OCI-LY1 (cell line): ENCODE measurements around the gene PAK2.

Experiments
- H2AFZ ChIP-seq: fragments of 200-600 bp; sonication (generic), shearing (Covaris generic); 2 replicates; pipeline ENCODE4 v1.6.0; 2014; ENCODE audit warnings: antibody characterized with exemption, mild to moderate bottlenecking, low read length
- H3F3A ChIP-seq: fragments of 200-600 bp; sonication (generic), shearing (Covaris generic); 2 replicates; pipeline ENCODE4 v1.6.0; 2014; ENCODE audit warnings: mild to moderate bottlenecking, antibody characterized with exemption, low read length, moderate library complexity; ENCODE audit not compliant: insufficient read depth
- H3K27ac ChIP-seq: fragments of 200-600 bp; sonication (generic); 2 replicates; pipeline ENCODE4 v1.5.1; 2014; ENCODE audit warnings: low read length, mixed run types, mild to moderate bottlenecking, low read depth; ENCODE audit not compliant: poor library complexity, severe bottlenecking
- H3K27me3 ChIP-seq: fragments of 200-600 bp; sonication (generic); 2 replicates; pipeline ENCODE4 v1.6.0; 2014; ENCODE audit warnings: antibody characterized with exemption, mild to moderate bottlenecking, low read length, moderate library complexity; ENCODE audit not compliant: insufficient read depth
- H3K36me3 ChIP-seq: fragments of 200-600 bp; sonication (generic); 2 replicates; pipeline ENCODE4 v1.6.1; 2014; ENCODE audit warnings: mild to moderate bottlenecking, antibody characterized with exemption, low read length, moderate library complexity, mixed read lengths; ENCODE audit not compliant: insufficient read depth
- H3K4me1 ChIP-seq: fragments of 200-600 bp; sonication (generic); 2 replicates; pipeline ENCODE4 v1.5.1; 2014; ENCODE audit warnings: mild to moderate bottlenecking, low read length, moderate library complexity; ENCODE audit not compliant: insufficient read depth, severe bottlenecking
- H3K4me2 ChIP-seq: fragments of 200-600 bp; sonication (generic), shearing (Covaris generic); 2 replicates; pipeline ENCODE4 v1.6.1; 2014; ENCODE audit warnings: low read length
- H3K4me3 ChIP-seq: fragments of 200-600 bp; sonication (generic); 2 replicates; pipeline ENCODE4 v1.5.1; 2014; ENCODE audit warnings: low read length, low read depth, mild to moderate bottlenecking, mixed read lengths; ENCODE audit not compliant: poor library complexity, severe bottlenecking
- H3K79me2 ChIP-seq: fragments of 200-600 bp; shearing (Covaris generic); 2 replicates; pipeline ENCODE4 v1.6.1; 2016; ENCODE audit warnings: mixed run types, low read length, mixed read lengths; ENCODE audit not compliant: insufficient read depth
- H3K9ac ChIP-seq: fragments of 200-600 bp; sonication (generic), shearing (Covaris generic); 2 replicates; pipeline ENCODE4 v1.6.1; 2014; ENCODE audit warnings: mild to moderate bottlenecking, low read length, mixed read lengths
- H3K9me2 ChIP-seq: fragments of 200-600 bp; sonication (generic), shearing (Covaris generic); 2 replicates; pipeline ENCODE4 v1.6.1; 2014; ENCODE audit warnings: low read depth, mild to moderate bottlenecking, low read length, mixed read lengths
- H3K9me3 ChIP-seq: fragments of 200-600 bp; shearing (Covaris generic); 2 replicates; pipeline ENCODE4 v1.6.1; 2014; ENCODE audit warnings: low read length, mixed read lengths
- H4K20me1 ChIP-seq: fragments of 200-600 bp; sonication (generic), shearing (Covaris generic); 2 replicates; pipeline ENCODE4 v1.6.0; 2016; ENCODE audit warnings: mild to moderate bottlenecking, low read length; ENCODE audit not compliant: insufficient read depth
- EZH2 ChIP-seq: fragments of 200-600 bp; sonication (generic), shearing (Covaris generic); IDR thresholded peaks from 2 replicates; pipeline ENCODE4 v1.8.0; 2017; ENCODE audit warnings: borderline replicate concordance, mixed run types, mild to moderate bottlenecking, antibody characterized with exemption, low read length, moderate library complexity, mixed read lengths
- TF ChIP-seq, protein P1 (sequence below): fragments of 200-600 bp; sonication (generic), shearing (Covaris generic); IDR thresholded peaks from 2 replicates; pipeline ENCODE4 v1.5.1; 2017; ENCODE audit warnings: mild to moderate bottlenecking, antibody characterized with exemption, low read length, moderate library complexity, mixed read lengths

The PAK2 gene

GRCh38 chr3:196736670-196737374 is 2.8 kb upstream of the PAK2 start:
- Histone ChIP-seq H3K27ac (no peak overlapping the region), H4K20me1 (no peaks in the 10 kb centered on the region), H3K27me3 (no peaks in the 10 kb centered on the region), H2AFZ (no peak overlapping the region), H3K9me3 (peaks cover 6% of the 10 kb centered on the region), H3F3A (no peaks in the 10 kb centered on the region), H3K9me2 (no peaks in the 10 kb centered on the region), H3K4me3 (no peak overlapping the region), H3K4me1 (peaks cover 15% of the 10 kb centered on the region), H3K4me2 (no peak overlapping the region), H3K36me3 (peaks cover 36% of the 10 kb centered on the region), H3K9ac (no peak overlapping the region), H3K79me2 (peaks cover 18% of the 10 kb centered on the region)
- TF ChIP-seq, protein P1, sequence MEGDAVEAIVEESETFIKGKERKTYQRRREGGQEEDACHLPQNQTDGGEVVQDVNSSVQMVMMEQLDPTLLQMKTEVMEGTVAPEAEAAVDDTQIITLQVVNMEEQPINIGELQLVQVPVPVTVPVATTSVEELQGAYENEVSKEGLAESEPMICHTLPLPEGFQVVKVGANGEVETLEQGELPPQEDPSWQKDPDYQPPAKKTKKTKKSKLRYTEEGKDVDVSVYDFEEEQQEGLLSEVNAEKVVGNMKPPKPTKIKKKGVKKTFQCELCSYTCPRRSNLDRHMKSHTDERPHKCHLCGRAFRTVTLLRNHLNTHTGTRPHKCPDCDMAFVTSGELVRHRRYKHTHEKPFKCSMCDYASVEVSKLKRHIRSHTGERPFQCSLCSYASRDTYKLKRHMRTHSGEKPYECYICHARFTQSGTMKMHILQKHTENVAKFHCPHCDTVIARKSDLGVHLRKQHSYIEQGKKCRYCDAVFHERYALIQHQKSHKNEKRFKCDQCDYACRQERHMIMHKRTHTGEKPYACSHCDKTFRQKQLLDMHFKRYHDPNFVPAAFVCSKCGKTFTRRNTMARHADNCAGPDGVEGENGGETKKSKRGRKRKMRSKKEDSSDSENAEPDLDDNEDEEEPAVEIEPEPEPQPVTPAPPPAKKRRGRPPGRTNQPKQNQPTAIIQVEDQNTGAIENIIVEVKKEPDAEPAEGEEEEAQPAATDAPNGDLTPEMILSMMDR: no peak
- no peak for TF ChIP-seq EZH2

GRCh38 chr3:196737655-196738054 is 2.0 kb upstream of the PAK2 start:
- TF ChIP-seq EZH2: no peak
- TF ChIP-seq, protein P1: no peak

GRCh38 chr3:196740481-196741248 is 1.0 kb downstream of the PAK2 start:
- no peaks in the 10 kb centered on the region for H3K9me2 ChIP-seq
- no peaks in the 10 kb centered on the region for H4K20me1 ChIP-seq
- H3K4me3 ChIP-seq: peak overlapping the region; percentile 88
- no peak overlapping the region for H2AFZ ChIP-seq
- H3K27ac ChIP-seq: peak overlapping the region; percentile 80
- peaks cover 19% of the 10 kb centered on the region for H3K4me1 ChIP-seq
- no peaks in the 10 kb centered on the region for H3F3A ChIP-seq
- TF ChIP-seq EZH2: no peak
- TF ChIP-seq, protein P1: no peak
- peaks cover 23% of the 10 kb centered on the region for H3K36me3 ChIP-seq
- peaks cover 57% of the 10 kb centered on the region for H3K79me2 ChIP-seq
- peaks cover 6% of the 10 kb centered on the region for H3K9me3 ChIP-seq
- H3K9ac ChIP-seq: peak overlapping the region; percentile 95
- peak overlapping the region; percentile 90 for H3K4me2 ChIP-seq
- H3K27me3 ChIP-seq: no peaks in the 10 kb centered on the region

More at GRCh38 chr3:196737655-196738054, 2.0 kb upstream of the PAK2 start:
- Histone ChIP-seq H2AFZ (no peak overlapping the region), H3K9me3 (peaks cover 6% of the 10 kb centered on the region), H3K27me3 (no peaks in the 10 kb centered on the region), H3K9ac (no peak overlapping the region), H3K27ac (no peak overlapping the region), H3K9me2 (no peaks in the 10 kb centered on the region), H3K79me2 (peaks cover 27% of the 10 kb centered on the region), H3K4me3 (no peak overlapping the region), H3K4me2 (no peak overlapping the region), H3K4me1 (peaks cover 19% of the 10 kb centered on the region), H4K20me1 (no peaks in the 10 kb centered on the region), H3K36me3 (peaks cover 33% of the 10 kb centered on the region), H3F3A (no peaks in the 10 kb centered on the region)
